PC-9 (cell line): ENCODE data around the gene KRT37. TPM values are rescaled to one million over a fixed set of nuclear protein-coding genes. Genes with fewer than 3 reads are reported as not detected.

Source experiments
- BruUV-seq: library from RNA; stranded (reverse); fragments of 400-500 nt; replicated peaks from 2 replicates; lab custom pipeline; 2021; lab: Mats Ljungman, UMichigan
- CTCF ChIA-PET: fragments of 300-600 bp; sonication (Branson Sonifier 250); formaldehyde crosslinking; loops from one replicate; lab custom pipeline; 2022; ENCODE audit warnings: antibody characterized with exemption; lab: Charles Lee
- POLR2A ChIA-PET: fragments of 300-600 bp; sonication (Branson Sonifier 250); formaldehyde crosslinking; loops from one replicate; lab custom pipeline; 2022; ENCODE audit warnings: antibody characterized with exemption; ENCODE audit not compliant: unreplicated experiment; lab: Charles Lee
- DNase-seq, 2 experiments: peaks; one replicate each; pipeline versions ENCODE4 v3.0.0 to v3.0.0-alpha.2; 2015 to 2022; ENCODE audit warnings: mixed read lengths in 1 of 2
- H2AFZ ChIP-seq: fragments of 200-600 bp; sonication (generic); 2 replicates; pipeline ENCODE4 v1.8.1; 2017; ENCODE audit warnings: antibody characterized with exemption
- H3F3A ChIP-seq: fragments of 200-600 bp; sonication (generic); 2 replicates; pipeline ENCODE4 v1.8.1; 2017; ENCODE audit warnings: antibody characterized with exemption, mild to moderate bottlenecking, low read depth; ENCODE audit not compliant: insufficient read depth
- H3K27ac ChIP-seq: fragments of 200-600 bp; sonication (generic); 2 replicates; pipeline ENCODE4 v1.6.1; 2016; ENCODE audit warnings: mixed run types
- H3K27me3 ChIP-seq: fragments of 200-600 bp; sonication (generic); 2 replicates; pipeline ENCODE4 v1.6.1; 2016; ENCODE audit warnings: low read depth, mixed run types; ENCODE audit not compliant: insufficient read depth
- H3K36me3 ChIP-seq: fragments of 200-600 bp; sonication (generic); 2 replicates; pipeline ENCODE4 v1.6.1; 2016; ENCODE audit warnings: low read depth, mixed run types
- H3K4me1 ChIP-seq: fragments of 200-600 bp; sonication (generic); replicated peaks from 2 replicates; pipeline ENCODE4 v1.6.1; 2016; ENCODE audit warnings: mixed run types; ENCODE audit not compliant: insufficient read depth
- H3K4me2 ChIP-seq: fragments of 200-600 bp; sonication (generic); 2 replicates; pipeline ENCODE4 v1.6.1; 2017; ENCODE audit warnings: mixed run types
- H3K4me3 ChIP-seq: fragments of 200-600 bp; sonication (generic); 2 replicates; pipeline ENCODE4 v1.6.1; 2016; ENCODE audit warnings: mixed run types
- H3K79me2 ChIP-seq: fragments of 200-600 bp; sonication (generic); 2 replicates; pipeline ENCODE4 v1.6.1; 2017; ENCODE audit warnings: low read depth, mixed run types
- H3K9me2 ChIP-seq: fragments of 200-600 bp; sonication (generic); 2 replicates; pipeline ENCODE4 v1.8.1; 2017; ENCODE audit warnings: mild to moderate bottlenecking; ENCODE audit not compliant: insufficient read depth
- H3K9me3 ChIP-seq: fragments of 200-600 bp; sonication (generic); 2 replicates; pipeline ENCODE4 v1.8.1; 2016; ENCODE audit warnings: low read depth; ENCODE audit not compliant: insufficient read depth
- H4K20me1 ChIP-seq: fragments of 200-600 bp; sonication (generic); 2 replicates; pipeline ENCODE4 v1.8.1; 2017; ENCODE audit not compliant: insufficient read depth
- EZH2 ChIP-seq: fragments of 200-600 bp; sonication (generic); IDR thresholded peaks from 2 replicates; pipeline ENCODE4 v1.8.0; 2017; ENCODE audit warnings: antibody characterized with exemption, low read depth
- intact Hi-C: fragments of 100-400 bp; cut with micrococcal nuclease; formaldehyde crosslinking; loops from one replicate; pipeline ENCODE4 v1.10.0; 2022; ENCODE audit not compliant: unreplicated experiment
- total RNA-seq: library from RNA; stranded (reverse); gene quantifications from 2 replicates; pipeline ENCODE4 v1.2.3, GENCODE V29; 2021
- TF ChIP-seq, protein P1 (sequence below): fragments of 200-600 bp; sonication (generic); conservative IDR thresholded peaks from 2 replicates; pipeline ENCODE4 v1.6.1; 2017; ENCODE audit warnings: mixed run types, antibody characterized with exemption, mild to moderate bottlenecking, moderate library complexity

Gene KRT37
- total RNA-seq, 1 experiment from 2014 or later = not detected

DNA sequence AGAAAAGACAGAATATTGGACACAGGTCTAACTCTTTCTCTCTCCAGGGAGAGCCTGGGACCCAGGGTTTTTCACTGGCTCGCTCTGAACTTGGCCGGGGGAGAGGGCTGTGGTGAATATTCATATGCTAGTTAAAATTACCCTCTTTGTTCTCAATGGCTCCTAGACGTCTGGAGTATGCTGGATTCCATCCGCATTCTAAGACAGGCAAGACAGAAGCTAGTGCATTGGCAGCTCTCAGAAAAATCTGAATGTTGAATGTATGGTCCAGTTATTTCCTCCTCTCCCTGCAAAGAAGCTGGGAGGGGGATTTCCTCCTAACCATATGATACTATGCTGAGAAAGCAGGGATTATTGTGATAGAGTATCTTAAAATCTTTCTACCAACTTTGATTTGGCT is 36.7 kb downstream of the KRT37 start:
- Histone ChIP-seq H3K36me3 (no peaks in the 10 kb centered on the region), H3K79me2 (no peaks in the 10 kb centered on the region), H3K9me2 (no peaks in the 10 kb centered on the region), H3F3A (no peaks in the 10 kb centered on the region), H3K27me3 (no peaks in the 10 kb centered on the region), H4K20me1 (no peaks in the 10 kb centered on the region), H3K27ac (no peak overlapping the region), H3K4me2 (no peak overlapping the region), H3K9me3 (peaks cover 14% of the 10 kb centered on the region), H2AFZ (no peak overlapping the region), H3K4me3 (no peak overlapping the region), H3K4me1 (peaks cover 11% of the 10 kb centered on the region)
- DNase-seq = no peak
- ChIA-PET POLR2A (no interaction called here), CTCF (no interaction called here)
- TF ChIP-seq EZH2 = no peak
- TF ChIP-seq, protein P1, sequence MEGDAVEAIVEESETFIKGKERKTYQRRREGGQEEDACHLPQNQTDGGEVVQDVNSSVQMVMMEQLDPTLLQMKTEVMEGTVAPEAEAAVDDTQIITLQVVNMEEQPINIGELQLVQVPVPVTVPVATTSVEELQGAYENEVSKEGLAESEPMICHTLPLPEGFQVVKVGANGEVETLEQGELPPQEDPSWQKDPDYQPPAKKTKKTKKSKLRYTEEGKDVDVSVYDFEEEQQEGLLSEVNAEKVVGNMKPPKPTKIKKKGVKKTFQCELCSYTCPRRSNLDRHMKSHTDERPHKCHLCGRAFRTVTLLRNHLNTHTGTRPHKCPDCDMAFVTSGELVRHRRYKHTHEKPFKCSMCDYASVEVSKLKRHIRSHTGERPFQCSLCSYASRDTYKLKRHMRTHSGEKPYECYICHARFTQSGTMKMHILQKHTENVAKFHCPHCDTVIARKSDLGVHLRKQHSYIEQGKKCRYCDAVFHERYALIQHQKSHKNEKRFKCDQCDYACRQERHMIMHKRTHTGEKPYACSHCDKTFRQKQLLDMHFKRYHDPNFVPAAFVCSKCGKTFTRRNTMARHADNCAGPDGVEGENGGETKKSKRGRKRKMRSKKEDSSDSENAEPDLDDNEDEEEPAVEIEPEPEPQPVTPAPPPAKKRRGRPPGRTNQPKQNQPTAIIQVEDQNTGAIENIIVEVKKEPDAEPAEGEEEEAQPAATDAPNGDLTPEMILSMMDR = no peak
- intact Hi-C loops = no loop called here
- no TSS peak for BruUV-seq

DNA sequence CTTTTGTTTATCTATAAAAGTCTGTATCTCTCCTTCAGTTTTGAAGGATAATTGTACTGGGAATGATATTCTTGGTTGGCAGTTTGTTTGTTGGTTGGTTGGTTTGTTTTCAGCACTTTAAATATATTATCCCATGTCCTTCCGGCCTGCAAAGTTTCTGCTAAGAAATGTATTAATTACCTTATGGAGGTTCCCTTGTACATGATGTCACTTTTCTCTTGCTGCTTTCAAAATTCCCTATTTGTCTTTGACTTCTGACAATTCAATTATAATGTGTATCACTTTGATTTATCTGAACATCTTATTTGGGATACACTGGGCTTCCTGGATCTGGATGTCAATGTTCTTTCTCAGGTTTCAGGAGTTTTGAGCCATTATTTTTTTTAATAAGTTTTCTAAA is 38.2 kb downstream of the KRT37 start:
- no peaks in the 10 kb centered on the region for H3K27me3 ChIP-seq
- intact Hi-C loops = no loop called here
- no TSS peak for BruUV-seq
- no peak overlapping the region for H3K27ac ChIP-seq
- H3K9me3 ChIP-seq = peaks cover 14% of the 10 kb centered on the region
- H3K79me2 ChIP-seq = no peaks in the 10 kb centered on the region
- no peaks in the 10 kb centered on the region for H3K36me3 ChIP-seq
- no peak overlapping the region for H2AFZ ChIP-seq
- H4K20me1 ChIP-seq = no peaks in the 10 kb centered on the region
- H3K9me2 ChIP-seq = no peaks in the 10 kb centered on the region
- DNase-seq = no peak
- POLR2A ChIA-PET = no interaction called here
- TF ChIP-seq, protein P1 = no peak
- no peak for TF ChIP-seq EZH2
- H3F3A ChIP-seq = no peaks in the 10 kb centered on the region
- H3K4me3 ChIP-seq = no peak overlapping the region
- H3K4me1 ChIP-seq = peaks cover 3% of the 10 kb centered on the region; the same call in 1 of the 2 replicates
- CTCF ChIA-PET = no interaction called here
- H3K4me2 ChIP-seq = no peak overlapping the region

DNA sequence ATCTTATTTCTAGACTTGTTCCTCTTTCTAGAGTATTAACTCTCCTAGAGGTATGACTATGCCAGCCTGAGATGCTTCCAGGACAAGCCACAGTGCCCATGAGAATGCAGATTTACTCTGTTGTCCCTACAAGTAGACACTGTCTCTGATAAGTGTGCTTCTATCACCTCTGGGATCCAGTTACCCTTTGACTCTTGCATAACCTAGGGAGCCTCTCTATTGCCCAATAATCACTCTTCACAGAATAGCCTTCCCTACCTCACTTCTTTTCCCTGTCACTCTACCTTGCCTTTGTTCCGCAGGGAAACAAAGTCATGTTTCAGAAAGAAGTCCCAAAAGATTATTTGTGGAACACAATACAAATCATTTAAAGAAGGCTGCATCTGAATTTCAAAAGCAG is 40.7 kb downstream of the KRT37 start:
- intact Hi-C loops = no loop called here
- Histone ChIP-seq H3K36me3 (no peaks in the 10 kb centered on the region), H3K4me3 (no peak overlapping the region), H3K9me3 (peaks cover 14% of the 10 kb centered on the region), H3K27ac (no peak overlapping the region), H3K27me3 (no peaks in the 10 kb centered on the region), H4K20me1 (no peaks in the 10 kb centered on the region), H3K4me2 (no peak overlapping the region), H2AFZ (no peak overlapping the region), H3K9me2 (no peaks in the 10 kb centered on the region), H3K4me1 (peaks cover 19% of the 10 kb centered on the region), H3F3A (no peaks in the 10 kb centered on the region; the same call in 1 of the 2 replicates), H3K79me2 (no peaks in the 10 kb centered on the region)
- no peak for DNase-seq
- CTCF ChIA-PET = no interaction called here
- no TSS peak for BruUV-seq
- no peak for TF ChIP-seq EZH2
- TF ChIP-seq, protein P1 = no peak
- POLR2A ChIA-PET = no interaction called here
